ENCODE measurements around the gene PDZRN3.

PDZRN3 gene

DNA sequence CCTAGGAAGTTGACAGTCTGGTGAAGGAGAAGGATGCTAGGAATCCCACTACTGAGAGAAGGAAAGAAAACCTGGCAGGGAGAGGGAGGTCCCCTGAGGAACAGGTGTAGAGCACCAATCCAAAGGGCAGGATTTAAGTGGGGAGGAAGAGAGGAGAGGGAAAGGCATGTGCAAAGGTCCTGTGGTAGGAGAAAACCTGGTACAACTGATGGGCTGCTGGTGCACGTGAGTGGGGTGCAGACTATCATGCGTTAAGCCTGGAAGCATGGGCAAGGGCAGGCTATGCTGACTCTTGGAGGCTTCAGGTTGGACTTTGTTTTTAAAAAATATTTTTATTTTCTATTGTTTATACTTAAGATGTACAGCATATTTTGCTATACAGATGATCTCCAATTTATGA lies 209.6 kb downstream of the PDZRN3 start:
- DNase-seq (ENCODE audit: low spot score), result no peak

GRCh38 chr3:73413619-73414018 lies 211.1 kb downstream of the PDZRN3 start:
- DNase-seq (ENCODE audit: low spot score), result no peak

GRCh38 chr3:73411993-73412392 lies 212.7 kb downstream of the PDZRN3 start:
- no peak for DNase-seq (ENCODE audit: low spot score)

DNA sequence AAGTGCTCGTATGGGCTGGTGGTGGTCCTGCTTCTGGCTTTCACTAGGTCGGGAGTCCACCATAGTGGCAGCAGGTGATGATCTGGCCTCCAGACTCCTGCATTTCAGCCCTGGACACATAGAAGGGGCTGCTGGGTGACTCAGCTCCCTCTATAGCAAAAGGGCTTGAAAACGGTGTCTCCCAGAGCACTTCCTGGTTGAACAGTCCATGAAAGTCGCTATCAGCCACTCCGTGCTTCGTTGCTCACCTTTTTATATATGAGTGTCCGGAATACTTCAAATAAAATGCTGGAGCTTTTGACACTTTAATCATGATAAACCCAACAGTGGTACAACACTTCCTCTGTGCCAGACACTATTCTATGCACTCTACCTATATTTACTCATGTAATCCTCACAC lies 213.2 kb downstream of the PDZRN3 start:
- no peak for DNase-seq (ENCODE audit: low spot score)

DNA sequence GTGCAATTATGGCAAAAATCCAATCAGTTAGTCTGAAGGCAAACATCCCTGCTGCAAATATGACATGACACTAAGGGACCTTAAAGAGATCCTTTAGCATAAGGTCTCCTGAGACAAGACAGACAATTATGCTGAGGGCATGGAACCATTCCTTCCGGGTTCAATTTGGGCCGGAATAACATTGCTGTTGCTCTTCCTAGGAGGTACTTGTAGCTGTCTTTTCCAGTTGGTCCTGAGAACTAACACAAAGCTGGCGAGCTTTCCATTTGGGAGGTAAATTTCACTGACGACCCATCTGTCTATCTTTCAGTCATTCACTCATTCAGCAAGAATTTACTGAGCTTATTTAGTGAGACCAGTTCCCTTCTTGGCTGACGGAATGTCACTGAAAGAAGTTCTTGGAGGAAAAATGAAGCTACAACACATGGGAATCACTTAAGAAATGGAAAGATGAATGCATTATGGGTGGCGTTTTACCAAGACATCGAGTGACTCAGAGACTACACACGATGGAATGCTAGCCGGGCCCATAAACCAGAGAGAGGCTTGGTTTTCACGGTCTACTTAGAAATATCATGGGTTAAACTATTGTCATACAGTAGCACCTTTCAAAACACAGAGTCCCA lies 215.5 kb downstream of the PDZRN3 start:
- no peak for DNase-seq (ENCODE audit: low spot score)

DNA sequence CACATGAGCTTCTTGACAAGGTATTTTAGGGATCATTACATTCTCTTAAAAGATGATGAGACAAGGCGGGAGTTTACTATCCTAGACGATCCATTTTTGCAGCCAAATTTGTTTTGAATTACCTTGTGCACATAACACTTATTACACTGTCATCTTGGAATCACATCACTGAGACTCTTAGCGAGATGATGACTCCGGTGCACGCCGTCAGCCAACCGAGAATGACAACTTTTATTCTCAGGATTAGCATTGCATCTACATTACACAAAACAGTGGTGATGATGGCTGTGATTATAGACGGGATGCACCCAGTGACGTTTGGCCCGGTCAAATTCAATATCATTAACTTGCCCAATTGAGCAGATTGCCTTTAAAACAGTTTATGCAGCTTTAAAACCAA lies 216.1 kb downstream of the PDZRN3 start:
- no peak for DNase-seq (ENCODE audit: low spot score)

DNA sequence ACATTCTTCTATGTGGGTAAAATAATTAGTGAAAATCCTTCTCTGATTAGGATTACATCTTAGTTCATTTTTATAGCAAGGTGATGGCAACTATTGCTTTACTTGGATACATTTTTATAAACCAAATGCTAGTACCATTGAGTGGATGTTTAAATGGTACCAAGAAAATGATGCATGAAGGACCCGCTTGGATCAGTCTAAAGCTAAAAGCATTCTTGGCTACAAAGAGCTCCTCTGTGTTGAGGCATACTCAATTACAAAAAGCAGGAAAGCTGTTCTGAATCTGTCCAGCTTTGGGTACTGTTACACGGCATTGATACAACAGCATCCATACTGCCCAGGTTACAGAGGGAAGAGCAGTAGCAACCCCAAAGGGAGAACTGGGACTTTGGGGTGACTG lies 217.2 kb downstream of the PDZRN3 start:
- no peak for DNase-seq (ENCODE audit: low spot score)

DNA sequence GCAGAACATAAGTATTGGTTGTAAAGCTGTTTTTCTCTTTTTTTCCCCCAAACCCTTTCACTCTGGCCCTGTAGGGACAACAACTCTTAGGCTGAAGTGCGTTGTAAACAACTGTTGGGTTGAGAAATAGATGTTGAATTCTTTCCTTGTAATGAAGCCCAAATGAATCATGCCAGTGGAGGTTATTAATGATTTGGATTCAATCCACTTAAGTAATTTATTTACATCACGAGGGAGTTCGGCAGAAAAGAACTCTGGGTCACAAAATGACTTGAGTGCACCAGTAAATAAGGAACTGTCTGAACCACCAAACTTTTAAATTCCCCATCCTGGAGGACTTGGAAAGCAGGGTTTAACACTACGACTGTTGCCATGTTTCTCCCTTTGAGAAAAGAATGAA lies 218.9 kb downstream of the PDZRN3 start:
- no peak for DNase-seq (ENCODE audit: low spot score)

- no peak for DNase-seq (ENCODE audit: low spot score)
Measured at GRCh38 chr3:73405000-73405399, 219.7 kb downstream of the PDZRN3 start.

GRCh38 chr3:73404435-73404834 lies 220.3 kb downstream of the PDZRN3 start:
- no peak for DNase-seq (ENCODE audit: low spot score)

DNA sequence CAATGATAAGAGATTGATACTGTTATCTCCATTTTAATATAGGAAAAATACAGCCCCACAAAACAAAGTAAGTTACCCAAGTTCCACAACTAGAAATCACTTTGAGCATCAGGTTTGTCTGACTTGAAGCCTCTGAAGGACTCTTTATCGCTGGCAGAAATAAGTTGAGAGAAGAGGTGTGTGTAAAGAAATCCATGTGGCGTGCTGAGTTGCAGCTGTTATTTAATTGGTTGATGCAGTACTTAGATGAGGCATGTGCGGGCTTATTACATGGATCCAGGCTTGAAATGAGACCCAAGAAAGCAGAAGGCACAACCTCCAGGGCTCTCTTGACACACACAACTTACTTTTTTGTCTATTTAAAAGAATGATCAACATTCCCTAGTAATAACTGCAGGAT lies 221.3 kb downstream of the PDZRN3 start:
- DNase-seq (ENCODE audit: low spot score), result no peak

GRCh38 chr3:73401616-73402279 lies 223.0 kb downstream of the PDZRN3 start:
- no peak for DNase-seq (ENCODE audit: low spot score)

- DNase-seq (ENCODE audit: low spot score), result no peak
Measured at GRCh38 chr3:73401059-73401458, 223.7 kb downstream of the PDZRN3 start.

- DNase-seq (ENCODE audit: low spot score), result no peak
Measured at GRCh38 chr3:73399666-73400253, 225.0 kb downstream of the PDZRN3 start.

- DNase-seq (ENCODE audit: low spot score), result no peak
Measured at GRCh38 chr3:73399106-73399505, 225.6 kb downstream of the PDZRN3 start.

- DNase-seq (ENCODE audit: low spot score), result no peak
Measured at GRCh38 chr3:73398084-73398483, 226.7 kb downstream of the PDZRN3 start.

DNA sequence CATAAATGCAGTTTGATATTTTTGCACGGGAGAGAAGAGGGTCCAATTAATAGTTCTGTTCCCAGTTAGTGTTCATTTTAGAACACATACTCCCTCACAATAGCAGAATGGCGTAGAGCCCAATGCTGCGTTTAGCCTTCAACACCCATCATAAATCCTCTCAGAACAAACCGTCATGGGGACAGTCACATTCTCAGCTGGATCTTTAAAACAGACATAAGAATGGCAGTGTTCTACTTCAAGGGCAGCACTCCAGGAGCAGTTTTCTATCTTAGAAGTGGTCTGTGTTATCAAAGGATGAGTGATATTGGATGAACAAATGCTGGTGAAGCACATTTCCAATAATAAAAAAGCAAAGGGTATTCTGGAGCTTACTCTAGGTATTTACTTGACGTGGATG lies 230.5 kb downstream of the PDZRN3 start:
- DNase-seq (ENCODE audit: low spot score), result no peak

GRCh38 chr3:73393005-73393404 lies 231.7 kb downstream of the PDZRN3 start:
- no peak for DNase-seq (ENCODE audit: low spot score)

DNA sequence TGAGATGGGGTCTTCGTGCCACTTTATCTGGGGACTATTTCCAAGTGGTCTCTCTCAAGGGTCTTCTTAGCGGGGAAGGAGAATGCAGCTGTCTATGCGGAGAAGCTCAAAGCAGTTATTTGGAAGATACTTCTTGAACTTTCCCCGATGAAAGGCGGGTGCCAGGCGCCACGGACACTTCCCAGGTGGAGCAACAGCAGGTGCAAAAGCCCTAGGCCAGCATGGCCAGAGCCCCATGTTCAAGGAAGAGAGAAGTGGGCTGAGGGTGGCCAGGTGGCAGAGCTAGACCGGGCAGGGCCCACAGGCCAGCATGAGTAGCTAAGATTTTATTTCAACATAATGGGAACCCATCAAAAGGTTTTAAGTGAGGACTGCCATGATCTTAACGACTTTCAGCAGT lies 232.8 kb downstream of the PDZRN3 start:
- no peak for DNase-seq (ENCODE audit: low spot score)

GRCh38 chr3:73389928-73390327 lies 234.8 kb downstream of the PDZRN3 start:
- no peak for DNase-seq (ENCODE audit: low spot score)

- no peak for DNase-seq (ENCODE audit: low spot score)
Measured at GRCh38 chr3:73389117-73389813, 235.5 kb downstream of the PDZRN3 start.

DNA sequence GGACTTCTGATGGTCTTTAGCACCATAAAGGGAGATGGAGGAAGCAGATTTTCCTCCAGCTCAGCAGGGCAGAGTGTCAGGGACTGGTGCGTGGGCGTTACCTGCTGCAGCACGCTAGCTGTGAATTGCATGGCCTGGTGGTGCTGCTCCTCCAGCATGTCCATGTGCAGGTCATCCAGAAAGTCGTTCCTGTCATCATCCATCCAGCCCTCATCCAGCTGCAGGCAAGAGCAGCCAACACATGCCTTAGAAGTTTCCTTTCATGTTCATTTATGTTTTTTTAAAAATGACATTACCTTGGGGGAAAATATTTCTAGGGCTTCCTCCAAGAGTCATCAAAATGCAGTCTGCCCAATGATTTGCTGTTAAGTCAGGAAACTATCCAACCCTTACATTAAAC lies 239.2 kb downstream of the PDZRN3 start:
- no peak for DNase-seq (ENCODE audit: low spot score)
